Stimulated activated CD8-positive, alpha-beta memory T cell treated with anti-CD3 and anti-CD28 coated beads, Interleukin-2, amount 100 ng/mL, for 48 hours (primary cell): ENCODE measurements around the gene GDA.

ENCODE experiments used
- DNase-seq, 2 donors: peaks; one replicate each; pipeline ENCODE4 v3.0.0-alpha.2; 2020; ENCODE audit warnings: low read depth in 2 of 2

Gene GDA

DNA sequence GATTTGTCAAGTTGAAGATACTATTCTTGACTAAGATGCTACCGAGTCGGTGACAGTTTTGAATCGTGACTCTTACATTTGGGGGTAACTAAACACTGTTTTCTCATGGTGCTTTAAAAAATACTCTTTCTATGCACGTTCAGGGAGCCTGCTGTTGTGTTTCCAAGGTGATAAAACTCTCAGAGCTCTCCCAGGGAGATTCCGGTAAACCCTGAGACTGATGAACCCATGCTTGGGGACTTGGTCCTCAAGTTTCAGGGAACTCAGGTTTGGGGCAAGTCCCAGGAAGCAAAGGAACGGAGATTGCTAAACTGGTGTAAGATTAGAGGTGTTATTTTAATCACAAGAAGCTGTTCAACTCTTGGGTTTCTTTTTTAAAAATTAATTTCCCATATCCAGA, 1.4 kb downstream of the GDA start:
- no peak for DNase-seq

GRCh38 chr9:72151104-72151503, 1.9 kb downstream of the GDA start:
- DNase-seq, result no peak

DNA sequence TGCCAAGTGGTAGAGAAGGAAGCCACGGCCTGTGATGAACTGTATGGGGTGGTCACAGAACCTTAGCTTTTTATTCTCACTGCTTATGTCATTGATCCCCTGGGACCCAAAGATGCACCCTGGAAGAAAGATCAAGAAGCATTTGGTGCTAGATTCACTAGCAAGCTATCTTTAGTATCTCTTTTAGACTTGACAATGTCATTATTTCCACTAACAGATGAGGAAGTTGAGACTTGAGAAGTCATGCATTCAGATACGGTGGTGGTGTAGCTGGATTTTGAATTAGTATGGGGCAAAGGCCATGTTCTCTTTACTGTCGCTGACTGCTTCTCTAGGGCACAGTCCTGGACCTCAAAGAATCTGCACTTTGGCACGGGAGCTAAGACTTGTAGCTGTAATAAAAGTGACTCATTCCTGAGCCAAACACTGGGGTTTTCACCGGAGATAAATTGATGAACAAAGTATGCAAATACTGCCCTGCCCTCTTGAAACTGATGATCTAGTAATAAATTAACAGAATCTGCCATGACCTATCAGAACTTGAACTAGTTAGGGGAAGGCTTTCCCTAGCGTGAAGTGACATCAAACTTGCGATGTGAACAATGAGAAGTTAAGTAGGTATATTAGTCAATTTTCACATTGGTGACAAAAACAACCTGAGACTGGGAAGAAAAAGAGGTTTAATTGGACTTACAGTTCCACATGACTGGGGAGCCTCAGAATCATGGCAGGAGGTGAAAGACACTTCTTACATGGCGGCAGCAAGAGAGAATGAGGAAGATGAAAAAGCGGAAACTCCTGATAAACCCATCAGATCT, 5.4 kb downstream of the GDA start:
- no peak for DNase-seq

DNA sequence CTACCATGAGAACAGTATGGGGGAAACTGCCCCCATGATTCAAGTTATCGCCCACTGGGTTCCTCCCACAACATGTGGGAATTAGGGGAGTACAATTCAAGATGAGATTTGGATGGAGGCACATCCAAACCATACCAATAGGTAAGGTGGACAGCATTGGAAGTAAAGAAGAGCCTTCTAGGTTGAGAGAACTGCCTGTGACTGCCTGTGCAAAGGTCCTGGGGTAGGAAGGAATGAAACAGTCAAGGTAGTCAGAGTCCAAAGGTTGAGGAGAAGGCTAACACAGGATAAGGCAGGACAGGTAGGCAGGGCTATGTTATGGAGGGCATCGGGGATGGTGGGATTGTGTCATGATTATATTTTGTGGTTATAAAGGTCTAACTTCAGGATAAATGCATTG, 6.1 kb downstream of the GDA start:
- DNase-seq, result no peak

GRCh38 chr9:72156586-72156985, 7.3 kb downstream of the GDA start:
- no peak for DNase-seq

DNA sequence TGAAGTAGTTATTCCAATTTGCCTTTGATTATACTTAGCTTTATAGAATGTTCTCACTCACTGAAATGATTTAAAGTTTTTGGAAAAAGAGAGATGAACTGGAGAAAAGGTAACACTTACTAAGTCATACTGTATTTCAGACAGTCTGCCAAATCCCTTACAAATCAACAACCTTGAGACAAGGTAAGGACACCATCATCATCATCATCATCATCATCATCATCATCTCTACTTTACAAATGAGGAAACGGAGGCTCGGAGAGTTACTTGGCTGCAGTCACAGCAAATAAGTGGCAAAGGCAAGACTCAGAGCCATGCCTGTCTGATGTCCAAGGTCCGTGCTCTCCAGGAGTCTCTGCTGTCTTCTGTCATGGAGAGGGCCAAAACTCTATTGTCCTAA, 9.4 kb downstream of the GDA start:
- no peak for DNase-seq

DNA sequence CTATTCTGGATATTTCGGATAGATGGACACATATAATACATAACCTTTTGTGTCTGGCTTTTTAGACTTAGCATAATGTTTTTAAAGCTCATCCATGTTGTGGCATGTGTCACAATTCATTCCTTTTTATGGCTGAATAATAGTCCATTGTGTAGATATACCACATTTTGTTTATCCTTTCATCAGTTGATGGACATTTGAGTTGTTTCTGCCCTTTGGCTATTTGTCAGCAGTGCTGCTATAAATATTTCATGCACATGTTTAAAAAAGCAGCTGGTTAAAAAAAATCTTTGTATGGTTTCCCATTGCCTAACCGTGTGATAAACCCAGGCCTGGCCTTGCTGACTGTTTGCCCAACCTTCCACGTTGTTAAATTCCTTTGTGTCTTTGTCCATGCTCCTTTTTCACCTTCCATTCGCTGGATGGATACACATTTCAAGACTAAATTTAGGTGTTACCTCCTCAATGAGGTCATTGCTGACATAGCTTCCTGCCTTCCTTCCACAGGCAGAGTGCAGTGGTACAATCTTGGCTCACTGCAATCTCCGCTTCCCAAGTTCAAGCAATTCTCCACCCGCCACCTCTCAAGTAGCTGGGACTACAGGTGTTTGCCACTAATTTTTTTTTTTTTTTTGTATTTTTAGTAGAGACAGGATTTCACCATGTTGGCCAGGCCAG, 11.3 kb downstream of the GDA start:
- no peak for DNase-seq

GRCh38 chr9:72165326-72165725, 16.1 kb downstream of the GDA start:
- DNase-seq, result no peak

DNA sequence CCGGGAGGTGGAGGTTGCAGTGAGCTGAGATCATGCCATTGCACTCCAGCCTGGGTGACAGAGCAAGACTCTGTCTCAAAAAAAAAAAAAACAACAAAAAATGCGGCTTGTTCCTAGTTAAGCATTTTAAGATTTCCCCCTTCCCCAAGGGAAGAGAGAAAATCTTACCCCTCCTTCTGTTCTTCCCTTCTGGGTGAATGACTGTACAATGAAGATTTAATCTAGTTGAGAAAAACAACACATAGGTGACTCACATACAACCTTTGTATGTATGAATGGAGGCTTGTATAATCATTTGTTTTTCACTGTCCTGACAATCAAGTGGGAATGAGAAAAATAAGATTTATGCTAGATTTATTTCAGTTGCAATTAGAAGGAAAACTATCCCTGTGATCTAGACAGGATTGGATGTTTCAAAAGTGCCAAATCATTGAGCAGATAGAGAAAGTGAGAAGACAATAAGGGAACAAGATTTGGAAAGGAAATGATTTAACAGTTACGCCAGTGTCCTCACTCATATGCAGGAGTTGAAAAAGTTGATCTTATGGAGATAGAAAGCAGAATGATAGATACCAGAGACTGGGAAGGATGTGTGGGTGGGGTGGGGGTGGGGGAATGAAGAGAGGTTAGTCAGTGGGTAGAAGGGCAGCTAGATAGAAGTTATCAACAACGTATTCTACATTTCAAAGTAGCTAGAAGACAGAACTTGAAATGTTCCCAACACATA, 16.7 kb downstream of the GDA start:
- no peak for DNase-seq

GRCh38 chr9:72168075-72168474, 18.8 kb downstream of the GDA start:
- no peak for DNase-seq

GRCh38 chr9:72169178-72169577, 19.9 kb downstream of the GDA start:
- no peak for DNase-seq

GRCh38 chr9:72173080-72173479, 23.8 kb downstream of the GDA start:
- no peak for DNase-seq

DNA sequence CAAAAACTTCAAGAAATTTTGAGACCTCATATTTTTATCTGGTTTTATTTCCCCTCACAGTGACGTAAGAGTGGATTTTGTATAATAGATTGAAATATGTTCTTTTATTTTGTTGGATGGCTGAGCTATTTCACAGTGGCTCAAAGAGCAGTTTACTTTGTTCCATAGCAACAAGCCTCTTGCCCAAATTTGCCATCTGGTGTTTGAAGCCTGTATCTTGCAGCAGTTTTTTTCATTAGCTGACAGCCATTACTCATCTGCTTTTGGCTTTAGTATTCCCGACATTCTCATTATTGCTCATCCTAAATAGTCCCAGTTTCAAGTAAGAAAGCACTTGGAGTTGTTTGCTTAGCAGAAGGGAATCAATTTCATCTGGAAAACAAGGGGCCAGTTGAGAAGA, 36.3 kb downstream of the GDA start:
- no peak for DNase-seq

DNA sequence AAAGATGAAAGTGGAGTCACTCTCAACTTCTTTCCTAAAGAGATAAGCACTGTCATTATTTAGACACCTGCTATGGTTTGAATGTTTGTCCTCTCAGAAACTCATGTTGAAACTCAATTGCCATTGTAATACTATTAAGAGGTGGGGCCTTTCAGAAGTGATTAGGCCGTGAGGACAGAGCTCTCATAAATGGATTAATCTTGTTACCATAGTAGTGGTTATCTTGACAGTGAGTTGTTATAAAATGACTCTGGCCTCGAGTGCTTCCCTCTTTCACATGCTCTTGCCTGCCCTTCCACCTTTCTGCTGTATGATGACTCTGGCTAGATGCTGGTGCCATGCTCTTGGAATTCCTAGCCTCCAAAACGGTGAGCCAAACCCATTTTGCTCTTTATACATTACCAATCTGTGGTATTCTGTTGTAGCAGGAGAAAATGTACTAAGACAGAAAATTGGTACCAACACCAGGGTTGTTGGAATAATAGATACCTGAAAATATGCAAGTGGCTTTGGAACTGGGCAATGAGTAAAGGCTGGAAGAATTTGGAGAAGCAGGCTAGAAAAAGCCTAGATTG, 38.0 kb downstream of the GDA start:
- DNase-seq, result no peak

GRCh38 chr9:72188232-72188631, 39.0 kb downstream of the GDA start:
- no peak for DNase-seq

GRCh38 chr9:72193478-72193881, 44.2 kb downstream of the GDA start:
- DNase-seq, result no peak

DNA sequence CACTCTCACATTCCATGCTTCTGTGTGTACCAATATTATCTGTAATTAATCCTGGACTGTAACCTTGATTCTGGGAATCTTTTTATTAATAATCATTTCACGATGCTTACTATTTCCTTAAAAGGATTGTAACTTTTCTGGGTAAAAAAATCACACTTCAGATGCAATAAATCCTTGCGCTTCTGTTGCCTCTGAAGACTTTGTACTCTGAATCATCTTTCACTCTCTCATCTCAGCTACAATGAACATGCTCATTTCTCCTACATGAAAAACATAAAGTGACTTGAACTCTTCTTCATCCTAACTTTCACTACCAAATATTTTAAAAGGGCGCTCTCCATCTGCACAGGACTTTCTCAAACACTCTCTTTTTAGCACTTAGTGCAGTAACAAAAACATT, 50.0 kb downstream of the GDA start:
- DNase-seq, result no peak

GRCh38 chr9:72200452-72200851, 51.2 kb downstream of the GDA start:
- no peak for DNase-seq

GRCh38 chr9:72202009-72202408, 52.8 kb downstream of the GDA start:
- DNase-seq, result no peak

DNA sequence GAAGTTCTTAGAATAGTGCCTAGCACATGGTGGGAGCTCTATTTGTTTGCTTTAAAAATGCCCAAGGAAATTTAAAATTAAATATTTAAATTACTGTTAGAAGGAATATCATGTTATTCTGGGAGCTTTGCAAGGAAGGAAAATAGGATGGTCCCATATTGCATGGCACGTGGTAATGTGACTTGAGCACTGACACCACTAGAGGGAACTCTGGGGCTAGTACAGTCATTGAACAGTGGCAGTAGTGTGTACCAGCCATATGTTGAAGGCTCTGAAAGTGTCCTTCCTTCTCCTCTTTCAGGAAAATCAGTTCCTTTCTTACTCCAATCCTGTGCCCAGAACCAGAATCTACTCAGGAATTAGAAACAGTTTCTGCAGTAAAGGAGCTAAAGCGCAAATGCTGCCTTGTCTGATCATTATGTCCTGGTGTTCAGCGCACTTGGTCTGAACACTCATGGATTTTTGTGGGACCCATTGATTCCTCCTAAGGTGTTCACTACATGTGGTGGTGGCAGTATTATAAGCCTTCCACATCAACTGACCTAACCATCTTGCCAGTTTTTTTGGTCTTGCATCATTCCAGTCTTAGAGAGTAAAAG, 54.1 kb downstream of the GDA start:
- no peak for DNase-seq

- no peak for DNase-seq
Observed at GRCh38 chr9:72204062-72204461, 54.8 kb downstream of the GDA start.

GRCh38 chr9:72205513-72205912, 56.3 kb downstream of the GDA start:
- DNase-seq, result no peak
